HG02763 (cell line): ENCODE measurements around the gene GPR108.

Experiments used
- ATAC-seq: cut with Tn5 transposase; IDR thresholded peaks from one replicate; pipeline ENCODE4 v1.9.1; 2021; ENCODE audit warnings: mild to moderate bottlenecking, moderate library complexity; ENCODE audit not compliant: unreplicated experiment

The GPR108 gene

DNA sequence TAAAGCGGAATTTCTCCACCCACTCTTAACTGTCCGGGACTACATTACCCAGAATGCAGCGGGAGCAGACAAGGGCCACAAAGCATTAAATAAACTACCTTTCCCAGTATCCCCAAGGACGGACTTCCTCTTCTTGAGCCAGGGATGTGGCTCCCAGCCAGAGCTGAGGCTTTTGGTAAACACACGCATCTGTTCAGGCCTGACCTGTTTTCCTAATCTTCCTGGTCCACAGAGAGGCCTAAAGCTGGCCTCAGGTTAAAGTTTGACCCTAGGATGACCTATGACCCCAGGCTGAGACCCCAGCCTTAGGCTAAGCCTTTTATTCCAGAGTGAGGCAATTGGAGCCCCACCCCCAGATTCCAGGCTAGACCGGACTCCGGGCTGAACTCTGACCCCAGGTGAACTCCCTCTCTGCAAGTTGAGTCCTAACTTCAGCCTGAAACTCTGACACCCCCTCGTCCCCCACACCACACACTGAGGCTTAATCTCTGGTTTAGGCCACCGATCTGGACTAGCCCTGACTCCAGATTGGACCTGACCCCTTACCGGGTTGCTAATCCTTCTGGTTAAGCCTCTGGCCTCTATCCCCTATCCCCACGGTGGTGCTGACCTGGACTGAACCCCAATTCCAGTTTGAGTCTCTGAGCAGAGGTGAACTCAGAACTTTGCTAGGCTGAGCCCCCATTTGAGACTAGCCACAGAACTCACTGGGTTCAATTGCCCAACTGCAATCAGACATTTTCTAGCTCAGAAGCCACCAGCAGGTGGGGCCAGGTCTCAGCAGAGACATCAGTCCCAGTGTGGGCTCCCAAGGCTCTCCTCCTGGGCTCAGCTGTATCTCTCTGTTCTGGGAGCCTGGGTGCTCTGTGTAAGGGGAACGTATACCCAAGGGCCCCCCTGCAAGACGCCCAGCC, 750 bp upstream of the GPR108 start:
- peak; percentile 1 for ATAC-seq

GRCh38 chr19:6736917-6737283, 480 bp downstream of the GPR108 start:
- no peak for ATAC-seq

DNA sequence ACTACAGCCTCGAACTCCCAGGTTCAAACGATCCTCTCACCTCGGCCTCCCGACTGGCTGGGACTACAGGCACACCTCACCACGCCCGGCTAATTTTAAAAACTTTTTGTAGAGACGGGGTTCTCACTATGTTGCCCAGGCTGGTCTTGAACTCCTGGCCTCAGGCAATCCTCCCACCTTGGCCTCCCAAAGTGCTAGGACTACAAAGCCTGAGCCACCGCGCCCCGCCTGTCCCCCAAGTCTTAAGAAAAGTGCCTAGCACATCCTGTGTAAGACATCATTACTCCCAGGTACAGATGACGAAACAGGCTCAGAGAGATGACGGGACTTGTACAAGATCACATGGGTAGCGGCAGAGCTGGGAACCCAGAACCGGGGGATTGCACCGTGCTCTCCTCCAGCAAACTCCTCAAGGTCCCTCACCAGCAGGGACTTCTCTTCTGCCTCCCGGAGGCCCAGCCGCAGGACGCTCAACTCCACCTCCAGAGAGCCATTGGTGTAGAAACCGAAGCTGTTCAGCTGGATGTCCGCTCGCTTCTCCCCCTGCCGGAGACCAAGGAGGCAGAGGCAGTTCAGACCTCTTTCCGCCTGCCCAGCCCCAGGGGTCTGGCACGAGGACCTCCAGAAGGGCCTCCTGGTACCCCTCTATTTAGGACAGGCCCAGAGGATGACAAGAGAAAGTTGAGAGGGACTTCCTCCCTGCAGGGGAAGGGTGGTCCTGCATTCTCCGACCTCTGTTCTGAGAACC, 1.0 kb downstream of the GPR108 start:
- ATAC-seq = no peak

GRCh38 chr19:6735181-6735911, 2.0 kb downstream of the GPR108 start:
- ATAC-seq = no peak

DNA sequence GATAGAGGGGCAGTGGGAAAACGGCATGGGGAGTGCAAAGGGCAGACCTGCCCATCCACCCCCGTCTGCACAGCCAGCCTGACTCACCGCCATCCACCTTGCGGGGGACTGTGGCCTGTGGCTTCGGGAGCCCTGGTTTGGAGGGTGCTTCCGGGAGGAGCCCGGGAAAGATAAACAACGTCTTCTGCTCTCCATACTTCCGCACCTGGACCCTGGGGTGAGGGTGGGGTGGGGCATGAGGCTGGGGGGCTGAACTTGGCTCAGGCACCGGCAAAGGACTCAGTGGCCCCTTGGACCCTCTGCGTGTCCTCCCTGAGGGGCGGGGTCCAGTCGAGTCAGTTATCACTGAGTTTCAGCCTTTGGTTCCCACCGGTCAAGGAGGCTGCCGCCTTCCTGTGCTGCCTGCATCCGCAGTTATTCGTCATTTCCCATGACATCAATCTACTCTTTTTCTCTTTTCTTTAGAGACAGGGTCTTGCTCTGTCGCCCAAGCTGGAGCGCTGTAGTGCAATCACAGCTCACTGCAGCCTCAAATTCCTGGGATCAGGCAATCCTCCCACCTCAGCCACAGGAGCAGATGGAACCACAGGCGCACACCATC, 3.2 kb downstream of the GPR108 start:
- ATAC-seq = no peak

DNA sequence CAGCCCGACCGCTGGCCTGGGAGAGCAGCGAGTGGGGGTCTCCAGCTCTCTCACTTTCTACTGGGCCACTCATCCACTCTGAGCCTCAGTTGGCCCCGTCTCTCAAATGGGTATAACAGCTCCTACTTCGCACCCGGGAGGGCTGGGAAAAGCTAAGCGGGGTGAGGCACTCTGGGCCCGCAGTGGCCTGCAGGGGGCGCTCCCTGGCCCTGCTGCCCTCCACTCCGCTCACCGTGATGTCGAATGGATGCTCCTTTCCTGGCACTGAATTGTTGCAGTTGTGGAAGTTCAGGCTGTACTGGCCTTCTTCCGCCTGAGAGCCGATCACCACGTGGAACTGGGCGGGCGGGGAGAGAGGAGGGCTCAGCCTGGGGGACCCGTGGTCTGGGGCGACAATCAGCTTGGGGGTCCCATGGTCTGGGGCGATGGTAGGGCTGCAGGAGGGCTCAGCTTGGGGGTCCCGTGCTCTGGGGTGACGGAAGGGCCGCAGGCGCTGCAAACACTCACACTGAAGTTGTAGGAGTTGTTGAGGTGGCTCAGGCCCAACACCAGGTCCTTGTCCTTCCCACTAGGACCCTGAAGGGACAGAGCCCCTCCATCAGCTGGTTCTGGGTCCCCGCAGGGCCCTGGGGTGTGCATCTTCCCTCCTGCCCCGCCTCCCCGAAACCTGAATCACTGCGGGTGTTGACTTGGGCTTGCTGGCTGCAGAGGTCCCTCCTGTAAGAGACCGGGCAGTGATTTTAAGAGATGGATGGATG, 3.9 kb downstream of the GPR108 start:
- no peak for ATAC-seq

GRCh38 chr19:6732803-6733337, 4.5 kb downstream of the GPR108 start:
- no peak for ATAC-seq

DNA sequence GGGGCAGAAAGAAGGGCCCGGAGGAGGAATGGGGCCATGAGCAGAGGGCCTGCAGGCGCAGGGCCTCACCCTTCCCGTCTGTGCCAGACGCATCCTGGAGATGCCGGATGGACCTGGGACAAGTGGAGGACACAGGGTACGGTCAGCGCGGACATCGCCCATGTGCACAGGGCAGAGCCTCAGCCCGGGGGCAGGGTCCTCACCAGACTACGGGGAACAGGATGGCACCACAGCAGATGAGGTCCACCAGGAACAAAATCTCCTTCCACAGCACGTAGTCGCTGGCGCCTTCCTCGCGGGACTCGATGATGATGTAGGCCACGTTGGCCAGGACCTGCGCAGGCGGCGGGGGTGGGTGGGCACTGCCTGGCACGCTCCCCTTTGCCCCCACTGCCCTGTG, 5.6 kb downstream of the GPR108 start:
- ATAC-seq = no peak

DNA sequence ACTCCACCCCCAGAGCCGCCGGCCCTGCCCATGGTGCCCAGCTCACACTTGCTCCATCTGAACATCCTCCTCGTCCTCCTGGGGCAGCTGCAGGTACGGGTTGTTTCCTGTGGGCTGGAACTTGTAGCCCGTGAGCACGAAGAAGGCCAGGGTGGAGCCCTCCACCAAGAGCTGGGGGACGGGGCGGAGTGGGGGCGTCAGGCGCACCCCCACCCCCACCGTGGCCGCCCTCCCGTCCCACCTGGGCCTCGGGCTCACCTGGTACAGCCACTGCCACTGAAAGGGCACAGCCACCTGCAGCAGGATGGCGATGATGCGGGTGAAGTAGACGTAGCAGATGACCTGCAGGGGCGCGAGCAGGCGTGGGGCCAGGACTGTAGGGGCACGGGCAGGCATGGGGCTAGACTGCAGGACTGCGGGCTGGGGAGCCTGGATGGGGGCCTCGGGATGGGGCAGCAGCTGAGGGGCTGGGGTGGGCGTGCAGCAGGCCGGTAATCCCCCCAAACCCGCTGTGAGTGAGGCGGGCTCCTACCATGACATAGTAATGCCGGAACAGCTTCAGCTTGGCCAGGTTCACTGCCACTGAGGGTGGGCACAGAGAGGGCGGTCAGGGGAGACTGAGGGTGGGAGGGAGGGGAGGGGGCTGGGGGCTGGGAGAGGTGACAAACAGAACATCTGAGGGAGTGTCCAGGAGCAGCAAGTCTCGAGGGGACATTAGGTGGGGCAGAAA, 6.3 kb downstream of the GPR108 start:
- no peak for ATAC-seq

DNA sequence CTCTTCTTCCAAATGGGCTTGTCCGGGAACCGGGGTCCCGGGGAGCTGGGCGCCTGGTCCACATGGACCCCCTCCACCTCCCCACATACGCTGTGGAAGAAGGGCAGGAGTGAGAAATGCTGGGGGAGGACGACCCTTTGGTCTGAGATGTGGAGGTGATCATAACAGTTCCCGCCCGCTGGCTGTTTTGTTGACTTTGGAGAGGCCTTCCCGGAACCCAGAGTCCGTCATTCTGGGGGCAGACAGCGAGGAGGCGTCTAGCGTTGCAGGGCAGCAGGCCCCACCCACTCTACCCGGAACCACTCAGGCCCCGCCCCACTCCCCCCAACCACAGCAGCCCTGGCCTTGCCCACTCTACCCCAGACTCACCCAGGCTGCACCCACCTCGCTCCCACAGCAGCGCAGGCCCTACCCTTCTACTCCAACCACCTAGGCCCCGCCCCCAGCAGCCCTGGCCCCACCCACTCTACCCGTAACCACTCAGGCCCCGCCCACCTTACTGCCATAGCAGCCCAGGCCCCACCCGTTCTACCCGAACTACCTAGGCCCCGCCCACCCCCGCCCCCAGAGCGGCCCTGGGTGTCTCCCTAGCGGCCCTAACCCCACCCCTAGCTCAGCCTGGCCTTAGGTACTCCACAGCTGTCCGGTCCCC, 7.1 kb downstream of the GPR108 start:
- no peak for ATAC-seq

GRCh38 chr19:6729573-6730152, 7.7 kb downstream of the GPR108 start:
- ATAC-seq = no peak

- ATAC-seq = no peak
Measured at GRCh38 chr19:6728346-6728745, 9.0 kb downstream of the GPR108 start.

DNA sequence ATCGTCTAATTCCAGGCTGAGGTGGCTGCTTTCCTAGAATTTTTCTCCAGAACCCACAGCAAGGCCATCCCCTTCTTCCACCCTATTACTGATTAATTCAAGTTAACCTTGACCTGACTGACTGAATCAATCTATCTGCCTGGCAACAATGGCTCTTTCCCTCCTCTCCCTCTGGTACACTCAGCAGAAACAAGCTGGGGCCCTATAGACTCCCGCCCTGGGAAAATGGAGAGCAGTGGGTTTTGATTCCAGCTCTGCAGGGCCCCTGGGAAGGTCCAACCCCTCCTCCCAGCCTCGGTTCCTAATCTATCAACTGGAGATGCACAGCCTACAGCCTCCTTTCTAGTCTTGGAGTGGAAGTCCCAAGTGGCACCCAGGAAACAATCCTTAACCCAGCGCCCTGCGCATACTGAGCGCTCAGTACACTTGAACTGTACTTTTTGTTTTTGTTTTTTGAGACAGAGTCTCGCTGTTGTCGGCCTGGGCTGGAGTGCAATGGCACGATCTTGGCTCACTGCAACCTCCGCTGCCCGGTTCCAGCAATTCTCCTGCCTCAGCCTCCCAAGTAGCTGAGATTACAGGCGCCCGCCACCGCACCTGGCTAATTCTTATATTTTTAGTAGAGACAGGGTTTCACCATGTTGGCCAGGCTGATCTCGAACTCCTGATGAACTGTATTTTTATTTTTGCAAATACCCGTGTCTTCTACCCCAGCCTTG, 11.7 kb downstream of the GPR108 start:
- no peak for ATAC-seq

DNA sequence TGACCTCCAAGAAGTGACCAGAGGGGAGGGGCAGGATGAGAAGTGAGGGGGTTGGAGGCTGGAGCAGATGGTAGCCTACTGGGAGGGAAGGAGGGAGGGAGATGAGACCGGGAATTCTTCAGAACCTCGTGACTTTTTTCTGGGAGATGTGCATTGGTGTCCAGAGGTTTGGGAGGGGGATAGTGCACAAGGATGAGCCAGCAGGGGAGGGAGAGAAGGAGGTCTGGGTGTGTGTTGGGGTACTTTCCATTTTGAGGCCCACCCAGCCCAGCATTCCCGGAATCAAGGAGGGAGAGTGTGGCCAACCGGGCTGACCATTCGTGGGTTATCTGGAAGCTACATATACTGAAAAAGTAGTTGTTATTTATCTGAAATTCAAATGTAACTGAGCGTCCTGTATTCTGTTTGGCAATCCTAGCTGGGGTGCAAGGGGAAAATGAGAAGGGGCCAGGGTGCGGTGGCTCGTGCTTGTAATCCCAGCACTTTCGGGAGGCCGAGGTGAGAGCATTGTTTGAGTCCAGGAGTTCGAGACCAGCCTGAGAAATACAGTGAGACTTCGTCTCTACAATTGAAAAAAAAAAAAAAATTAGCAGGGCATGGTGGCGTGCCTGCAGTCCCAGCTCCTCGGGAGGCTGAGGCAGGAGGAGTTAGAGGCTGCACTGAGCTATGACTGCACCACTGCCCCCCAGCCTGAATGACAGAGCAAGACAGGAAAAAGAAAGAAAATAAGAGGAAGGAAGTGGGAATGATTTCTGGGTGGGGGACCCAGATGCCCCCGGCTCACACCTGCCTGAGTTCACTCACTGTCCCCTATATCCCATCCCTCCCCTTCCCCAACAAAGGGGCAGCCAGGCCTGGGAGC, 12.5 kb downstream of the GPR108 start:
- ATAC-seq = no peak

- ATAC-seq = no peak
Measured at GRCh38 chr19:6723738-6724137, 13.6 kb downstream of the GPR108 start.

DNA sequence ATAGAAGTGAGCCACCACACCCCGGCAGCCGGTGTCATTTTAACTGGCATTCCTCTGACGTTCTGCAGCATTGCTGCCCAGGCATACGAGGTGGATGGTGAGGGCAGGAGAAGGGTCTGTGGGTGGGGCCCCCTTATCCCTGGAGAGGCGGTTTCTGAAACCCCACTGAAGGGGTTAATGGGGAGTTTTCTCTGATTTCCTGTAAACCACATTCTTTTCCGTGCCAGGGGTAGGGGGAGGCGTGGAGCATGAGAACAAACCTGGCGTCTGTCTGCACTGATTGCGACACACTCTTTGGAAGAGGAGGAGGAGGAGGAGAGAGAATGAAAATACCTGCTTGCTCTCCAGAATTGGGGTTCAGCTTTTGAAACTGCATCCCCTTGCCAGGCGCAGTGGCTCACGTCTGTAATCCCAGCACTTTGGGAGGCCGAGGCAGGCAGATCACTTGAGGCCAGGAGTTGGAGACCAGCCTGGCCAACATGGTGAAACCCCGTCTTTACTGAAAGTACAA, 14.2 kb downstream of the GPR108 start:
- no peak for ATAC-seq

DNA sequence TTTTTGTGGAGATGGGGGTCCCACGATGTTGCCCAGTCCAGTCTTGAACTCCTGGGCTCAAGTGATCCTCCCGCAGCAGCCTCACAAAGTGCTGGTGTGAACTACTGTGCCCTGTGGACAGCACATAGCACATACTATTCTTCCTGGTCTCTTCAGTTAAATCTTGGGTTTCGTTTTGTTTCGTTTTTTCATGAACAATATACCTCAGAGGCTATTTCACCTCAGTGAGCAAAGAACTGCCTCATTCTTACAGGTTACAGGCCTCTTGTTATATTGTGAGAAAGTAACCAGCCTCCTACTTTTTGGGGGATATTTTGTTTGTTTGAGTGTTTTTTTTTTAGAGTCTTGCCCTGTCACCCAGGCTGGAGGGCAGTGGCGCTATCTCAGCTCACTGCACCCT, 15.6 kb downstream of the GPR108 start:
- no peak for ATAC-seq
